Activated effector memory CD4-positive, alpha-beta T cell treated with anti-CD3 and anti-CD28 coated beads, Interleukin-2, amount 50 U/mL, for 16 hours (primary cell): ENCODE data around the gene COL27A1.

Experiments
- DNase-seq: peaks from one replicate; pipeline ENCODE4 v3.0.0-alpha.2; 2020

COL27A1 gene

DNA sequence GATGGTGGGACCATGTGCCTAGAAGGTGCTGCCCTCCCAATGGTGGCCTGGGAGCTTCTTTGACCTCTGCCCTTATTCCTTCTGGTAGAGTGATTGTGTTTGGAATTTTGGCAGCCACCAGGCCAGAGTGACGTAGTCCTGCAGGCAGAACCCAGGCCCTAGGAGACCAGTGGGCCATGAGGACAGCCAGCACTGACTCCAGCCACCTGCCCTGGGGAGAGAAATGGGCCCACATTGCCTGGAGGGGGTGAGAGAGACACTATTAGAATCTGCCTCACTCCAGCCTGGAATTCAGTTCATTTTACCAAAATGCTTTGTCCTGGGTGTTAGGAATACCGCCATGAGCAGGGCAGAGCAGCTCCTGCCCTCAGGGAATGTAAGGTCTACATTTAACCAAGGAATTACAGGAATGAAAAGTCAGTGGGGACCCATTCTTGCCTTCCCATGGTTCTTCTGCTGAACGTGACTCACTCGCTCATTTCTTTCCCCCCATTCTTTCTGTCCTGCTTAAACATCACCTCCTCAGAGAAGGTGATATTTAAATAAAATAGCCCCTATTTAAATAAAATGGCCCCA, 5.5 kb upstream of the COL27A1 start:
- no peak for DNase-seq

DNA sequence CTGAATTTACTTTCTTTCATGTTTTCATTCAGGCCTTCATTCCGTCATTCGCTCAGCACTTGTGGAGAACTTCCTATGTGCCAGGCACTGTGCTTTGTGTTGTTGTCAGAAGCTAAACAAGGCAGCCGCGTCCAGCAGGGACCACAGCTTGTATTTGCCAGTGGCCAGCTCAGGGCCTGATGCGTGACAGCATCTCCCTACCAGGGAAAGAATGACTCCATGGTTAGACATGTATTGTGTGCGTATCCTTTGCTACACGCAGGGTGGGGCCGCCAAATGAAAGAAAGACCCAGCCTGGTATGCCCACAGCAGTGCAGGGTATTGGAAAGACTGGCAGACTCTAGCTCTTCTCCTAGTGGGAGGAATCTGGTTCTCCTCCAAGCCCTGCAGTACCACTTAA, 4.7 kb upstream of the COL27A1 start:
- no peak for DNase-seq

DNA sequence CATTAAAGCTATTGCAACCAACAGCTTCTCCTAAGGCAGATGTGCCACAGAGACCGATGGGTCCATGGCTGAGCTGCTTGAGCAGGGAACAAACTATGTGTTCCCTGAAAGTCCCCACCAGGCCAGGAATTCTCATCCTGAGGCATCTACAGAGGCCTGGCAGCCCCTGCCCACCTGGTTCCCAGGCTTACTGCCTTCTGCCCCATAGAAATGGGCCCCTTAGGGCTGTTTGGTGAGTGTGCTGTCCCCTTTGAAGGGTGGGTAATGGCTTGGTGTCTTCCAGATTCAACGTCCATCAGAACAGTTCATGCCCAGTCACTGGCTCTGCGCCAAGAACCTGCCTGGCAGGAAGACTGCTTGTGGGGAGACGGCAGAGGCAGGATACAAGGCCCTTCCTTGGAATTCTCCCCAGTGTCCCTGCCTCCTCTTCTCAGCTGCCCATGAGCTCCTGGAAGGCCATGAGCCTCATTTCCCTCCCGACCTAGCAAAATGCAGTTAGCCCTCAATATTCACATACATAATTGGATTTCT, 3.8 kb upstream of the COL27A1 start:
- no peak for DNase-seq

DNA sequence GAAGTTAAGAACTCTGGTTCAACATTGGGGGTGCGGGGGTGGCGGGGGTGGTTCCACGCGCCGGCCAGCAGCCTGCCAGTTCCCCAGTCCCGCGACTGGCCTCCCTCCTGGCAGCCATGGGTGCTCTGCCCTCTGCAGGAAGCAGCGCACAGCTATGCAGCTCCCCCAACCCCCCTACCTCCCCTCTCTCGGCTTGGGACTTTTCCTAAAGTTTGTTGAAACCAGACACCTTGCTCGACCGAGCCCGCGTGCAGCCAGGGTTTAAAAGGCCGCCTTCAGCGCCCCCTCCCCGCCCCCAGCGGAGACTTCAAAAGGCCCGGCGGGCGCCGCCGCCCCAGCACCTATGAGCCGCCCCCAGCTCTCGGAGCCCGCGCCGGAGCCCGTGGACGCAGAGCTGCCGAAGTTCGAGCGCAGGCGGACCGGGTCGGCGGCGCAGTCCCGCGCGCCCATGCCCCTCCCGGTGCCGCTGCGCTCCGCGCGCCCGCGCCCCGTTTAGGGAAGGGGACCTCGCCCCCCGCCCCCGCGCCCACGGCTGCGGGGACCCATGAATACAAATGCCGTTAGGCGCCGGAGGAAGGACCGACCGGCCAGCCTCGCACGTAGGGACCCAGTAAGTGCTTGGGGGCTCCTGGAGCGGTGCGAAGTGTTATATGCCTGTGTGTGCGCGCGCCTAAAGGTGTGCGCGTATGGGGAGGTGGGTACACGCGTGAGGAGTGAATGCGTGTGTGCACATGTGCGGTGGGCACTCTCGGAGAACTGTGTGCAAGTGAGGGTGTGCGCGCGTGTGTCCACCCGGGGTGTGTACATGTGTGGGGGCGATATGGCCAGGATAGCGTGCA, 1.4 kb upstream of the COL27A1 start:
- DNase-seq: no peak

DNA sequence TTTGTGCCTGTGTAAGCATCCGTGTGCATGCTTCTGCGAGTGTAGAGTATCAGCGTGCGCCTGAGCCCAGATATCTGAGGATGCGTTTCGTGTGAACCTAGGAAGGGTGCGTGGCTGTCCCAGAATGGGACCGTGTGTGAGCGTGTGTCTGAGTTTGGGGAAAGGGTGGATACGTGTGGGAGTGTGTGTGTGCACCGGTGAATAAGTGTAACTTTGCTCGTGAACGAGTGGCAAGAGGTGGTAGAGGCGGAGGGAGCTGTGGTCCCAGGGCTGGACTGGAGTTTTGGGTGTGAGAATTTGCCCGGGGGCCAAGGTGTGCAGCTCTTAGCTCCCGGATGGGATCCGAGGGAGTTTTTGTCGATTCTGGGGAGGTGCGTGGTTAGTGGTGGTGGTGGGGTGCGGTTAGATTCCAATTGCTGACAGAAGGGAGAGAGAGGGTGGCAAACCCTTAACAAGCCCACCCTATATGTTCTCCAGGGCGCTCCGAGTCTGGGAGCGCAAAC, 686 bp upstream of the COL27A1 start:
- no peak for DNase-seq

DNA sequence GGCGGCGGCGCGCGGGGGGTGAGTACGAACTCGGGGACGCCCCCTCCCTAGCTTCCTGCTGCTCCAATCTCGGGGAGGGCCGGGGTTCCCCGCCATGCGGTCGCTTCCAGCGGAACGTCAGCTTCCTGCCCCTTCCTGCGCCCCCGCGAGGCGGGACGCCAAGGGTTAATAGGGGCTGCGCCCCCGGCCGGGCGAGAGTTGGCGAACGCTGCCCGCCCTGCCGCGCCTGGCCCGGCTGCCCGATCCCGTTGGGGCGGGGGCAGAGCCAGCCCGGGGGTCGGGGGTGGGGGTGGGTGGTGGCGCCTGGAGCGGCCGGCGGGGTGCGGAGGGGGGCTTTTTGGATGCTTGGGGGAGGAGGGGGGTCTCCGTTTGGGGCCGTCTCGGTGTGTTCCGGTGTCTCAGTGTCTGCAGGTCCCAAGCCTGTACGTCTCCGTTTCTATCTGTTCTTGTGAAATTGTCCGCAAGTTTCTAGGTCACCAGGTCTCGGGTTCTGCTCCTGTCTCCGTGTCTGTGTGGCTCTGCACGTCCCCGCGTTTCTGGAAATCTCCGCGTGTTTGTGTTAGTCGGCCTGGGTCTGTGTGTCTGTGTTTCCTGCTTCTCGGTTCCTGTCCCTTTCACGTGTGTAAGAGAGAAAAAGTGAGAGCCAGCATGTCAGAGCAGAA, 789 bp downstream of the COL27A1 start:
- DNase-seq: no peak

DNA sequence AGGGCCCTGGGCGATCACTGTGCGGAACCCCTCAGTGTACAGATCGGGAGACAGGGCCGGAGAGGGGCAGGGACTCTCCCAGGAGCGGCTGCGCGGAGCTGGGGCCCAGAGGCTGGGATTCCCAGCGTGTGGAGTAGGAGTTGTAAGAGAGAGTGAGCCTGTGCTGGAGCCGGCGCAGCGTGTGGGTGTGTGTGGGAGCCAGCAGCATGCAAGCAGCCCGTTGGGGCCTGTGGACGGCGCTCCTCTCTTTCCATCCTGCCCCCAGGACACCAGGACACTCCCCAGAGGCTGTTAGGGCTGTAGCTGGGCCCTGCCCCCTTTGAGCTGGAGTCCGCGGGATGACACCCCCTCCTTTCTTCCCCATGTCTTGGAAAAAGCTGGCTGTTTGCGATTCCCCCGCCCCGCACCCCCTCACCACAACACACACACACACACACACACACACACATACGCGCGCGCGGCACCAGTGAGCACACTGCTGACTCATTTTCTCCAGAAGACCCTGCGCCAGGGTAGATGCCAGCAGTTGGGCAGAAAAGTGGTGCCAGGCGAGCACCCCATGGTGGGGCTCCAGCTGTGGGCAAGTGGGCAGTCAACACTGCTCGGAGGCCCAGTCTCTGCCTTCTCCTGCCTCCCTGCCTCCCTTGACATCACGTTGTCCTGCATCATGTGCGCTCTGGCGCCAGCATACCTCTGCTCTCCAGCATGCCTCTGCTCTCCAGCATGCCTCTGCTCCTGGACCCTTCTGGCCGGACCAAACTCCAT, 1.5 kb downstream of the COL27A1 start:
- peak; percentile 65 for DNase-seq

DNA sequence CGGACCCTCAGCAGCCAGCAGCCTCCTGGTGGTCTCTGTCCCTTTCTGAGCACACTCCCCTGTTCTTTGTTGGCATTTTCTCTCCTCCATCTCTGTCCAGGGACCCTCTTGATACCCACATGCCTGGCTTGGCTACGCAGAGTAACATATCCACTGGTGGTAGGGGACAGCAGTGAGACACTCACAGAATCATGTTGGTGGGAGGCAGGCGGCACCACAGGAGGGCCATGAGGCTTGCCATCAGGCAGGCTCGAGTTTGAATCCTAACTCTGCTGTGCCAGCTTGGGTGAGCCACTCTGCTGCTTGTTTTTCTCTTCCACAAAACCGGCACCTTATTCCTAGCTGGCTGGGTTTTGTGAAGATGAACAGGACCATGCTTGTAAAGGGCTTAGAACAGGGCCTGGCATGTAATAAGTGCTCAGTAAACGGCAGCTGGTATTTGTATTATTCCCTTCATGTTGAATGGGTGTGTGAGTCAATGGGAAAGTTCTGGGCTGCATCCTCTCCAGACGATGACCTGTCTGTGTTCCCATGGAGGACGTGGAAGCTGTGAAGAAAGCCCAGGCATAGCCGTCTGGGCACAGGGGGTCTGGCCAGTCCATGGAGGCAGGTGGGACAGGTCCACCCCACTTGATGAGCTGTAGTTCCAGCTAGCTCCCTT, 2.3 kb downstream of the COL27A1 start:
- no peak for DNase-seq

DNA sequence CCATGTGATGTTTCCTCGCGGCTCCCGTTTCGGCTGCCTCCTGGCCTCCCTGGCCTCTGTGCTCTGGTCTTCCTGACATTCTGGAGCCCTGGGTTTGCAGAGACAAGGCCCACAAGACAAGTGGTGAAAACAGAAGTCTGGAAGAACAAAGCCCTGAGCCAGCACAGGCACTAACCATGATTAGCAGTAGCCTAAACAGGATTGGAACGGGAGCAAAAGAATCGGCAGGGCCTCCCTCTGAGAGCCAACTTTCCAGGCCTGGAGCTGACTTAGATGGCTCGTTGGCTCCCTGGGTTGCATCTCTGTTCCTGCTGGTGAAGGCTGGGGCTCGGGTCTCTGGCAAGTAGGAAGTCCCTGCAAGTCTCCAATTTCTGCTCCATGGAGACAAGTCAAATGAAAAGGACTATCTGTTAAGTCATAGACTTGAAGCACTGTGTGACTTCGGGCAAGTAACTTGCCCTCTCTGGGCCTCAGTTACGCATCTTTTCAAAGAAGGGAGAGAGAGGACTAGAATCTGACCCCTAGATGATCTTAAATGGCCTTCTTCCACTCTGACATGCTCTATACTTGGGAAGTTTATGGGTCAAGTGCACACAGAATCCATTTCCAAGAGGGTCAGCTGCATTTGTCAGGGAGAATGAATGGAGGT, 3.3 kb downstream of the COL27A1 start:
- DNase-seq: no peak

DNA sequence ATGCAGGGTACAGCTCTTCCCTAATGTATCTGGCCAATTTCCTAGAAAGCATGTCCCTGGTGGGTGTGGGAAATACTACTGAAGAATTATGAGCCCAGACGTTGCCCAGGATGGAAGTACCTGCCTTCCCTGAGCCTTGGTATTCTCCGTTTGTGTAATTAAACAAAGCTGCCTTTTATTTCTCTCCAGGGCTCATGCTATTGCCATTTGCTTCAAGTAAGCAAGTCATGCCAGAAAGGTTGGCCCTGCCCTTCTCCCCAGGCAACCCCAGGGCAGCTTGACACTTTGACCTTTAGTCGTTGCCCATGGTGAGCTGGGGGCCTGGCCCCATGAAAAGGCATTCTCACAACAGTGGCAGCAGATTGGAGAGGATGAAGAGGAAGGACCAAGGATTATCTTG, 4.4 kb downstream of the COL27A1 start:
- no peak for DNase-seq

DNA sequence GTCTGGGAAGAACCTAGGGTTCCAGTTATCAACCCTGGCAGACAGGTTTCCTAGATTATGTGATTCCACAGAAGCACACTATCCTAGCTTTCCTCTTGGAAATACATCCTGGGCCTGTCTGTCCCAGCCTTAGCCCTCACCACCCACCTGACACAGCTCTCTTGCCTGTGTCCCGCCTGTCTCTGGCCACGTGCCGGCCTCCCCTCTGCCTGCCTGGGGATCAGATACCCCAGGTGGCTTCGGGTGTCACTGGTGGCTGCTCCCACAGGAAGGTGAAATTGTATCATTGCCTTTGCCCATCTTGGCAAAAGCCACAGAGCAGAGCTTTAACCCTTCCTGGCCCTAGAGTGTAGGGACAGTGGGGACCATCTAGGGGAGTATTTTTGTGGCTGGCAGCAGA, 6.2 kb downstream of the COL27A1 start:
- no peak for DNase-seq

DNA sequence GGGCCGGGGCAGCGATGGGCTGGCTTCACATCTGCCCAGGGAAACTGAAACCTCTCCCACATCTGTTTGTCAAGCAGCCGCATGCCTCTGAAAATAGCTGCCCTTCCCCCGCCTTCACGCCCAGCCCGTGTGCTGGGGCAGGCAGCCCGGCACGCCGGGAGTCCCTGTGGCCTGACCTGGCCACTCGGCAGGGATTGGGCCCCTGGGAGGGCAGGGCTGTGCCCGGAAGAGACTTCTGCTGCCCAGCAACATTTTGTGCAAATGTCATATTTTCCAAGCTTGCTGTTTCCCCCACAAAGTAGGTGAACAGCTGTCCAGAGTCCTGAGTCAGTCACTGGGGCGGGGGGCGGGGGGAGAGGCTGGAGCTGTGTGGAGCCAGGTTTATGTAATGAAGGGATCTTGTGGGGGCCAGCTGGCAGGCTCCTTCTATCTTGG, 8.2 kb downstream of the COL27A1 start:
- DNase-seq: no peak

DNA sequence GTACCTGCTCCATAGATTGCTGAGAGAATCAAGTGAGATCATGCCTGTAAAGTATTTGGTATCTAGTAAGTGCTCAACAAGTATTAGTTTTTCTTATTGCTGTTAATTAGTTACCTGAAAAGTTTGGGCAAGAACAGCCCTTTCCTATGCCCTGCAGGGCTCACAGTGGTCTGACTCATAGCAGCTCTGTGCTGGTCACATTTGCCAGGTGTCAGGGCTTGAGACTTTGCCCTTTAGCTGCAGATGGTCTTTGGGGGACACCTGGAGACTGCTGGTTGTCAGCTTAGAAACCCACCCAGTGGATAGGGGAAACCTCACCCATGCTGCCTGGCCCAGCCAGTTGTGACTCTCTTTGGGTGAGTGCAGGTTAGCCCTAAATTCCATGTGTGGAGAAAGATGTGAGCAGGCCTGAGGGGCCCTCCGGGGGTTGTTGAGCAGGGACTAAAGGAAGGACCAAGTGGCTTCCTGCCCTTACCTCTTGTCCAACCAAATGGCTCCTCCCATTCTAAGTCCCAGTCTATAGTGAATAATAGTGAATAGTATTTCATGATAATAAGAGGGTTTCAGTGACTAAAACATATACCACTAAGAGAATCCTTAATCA, 9.0 kb downstream of the COL27A1 start:
- no peak for DNase-seq

DNA sequence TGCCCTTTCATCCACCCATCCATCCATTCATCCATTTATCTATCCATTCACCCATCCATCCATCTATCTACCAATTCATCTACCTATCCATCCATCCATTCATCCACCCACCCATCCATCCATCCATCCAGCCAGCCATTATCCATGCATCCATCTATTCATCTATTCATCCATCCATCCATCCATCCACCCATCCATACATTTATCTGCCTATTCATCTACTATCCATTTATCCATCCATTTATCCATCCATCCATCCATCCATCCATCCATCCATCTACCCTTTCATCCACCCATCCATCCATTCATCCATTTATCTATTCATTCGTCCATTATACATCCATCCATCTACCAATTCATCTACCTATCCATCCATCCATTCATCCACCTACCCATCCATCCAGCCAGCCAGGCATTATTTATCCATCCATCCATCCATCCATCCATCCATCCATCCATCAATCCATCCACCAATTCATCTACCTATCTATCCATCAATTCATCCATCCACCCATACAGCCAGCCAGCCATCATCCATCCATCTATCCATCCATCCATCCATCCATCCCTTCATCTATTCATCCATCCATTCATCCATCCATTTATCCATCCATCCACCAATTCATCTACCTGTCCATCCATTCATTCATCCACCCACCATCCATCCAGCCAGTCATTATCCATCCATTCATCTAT, 10.2 kb downstream of the COL27A1 start:
- no peak for DNase-seq

DNA sequence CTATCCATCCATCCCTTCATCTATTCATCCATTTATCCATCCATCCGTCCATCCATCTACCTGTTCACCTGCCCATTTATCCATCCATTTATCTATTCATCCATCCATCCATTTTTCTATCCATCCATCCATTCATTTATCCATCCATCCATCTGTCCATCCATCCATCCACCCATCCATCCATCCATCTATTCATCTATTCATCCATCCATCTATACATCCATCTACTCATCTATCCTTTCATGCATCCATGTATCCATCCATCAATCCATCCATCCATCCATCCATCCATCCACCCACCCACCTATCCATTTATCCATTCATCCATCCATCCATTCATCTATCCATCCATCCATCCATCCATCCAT, 10.8 kb downstream of the COL27A1 start:
- DNase-seq: no peak

DNA sequence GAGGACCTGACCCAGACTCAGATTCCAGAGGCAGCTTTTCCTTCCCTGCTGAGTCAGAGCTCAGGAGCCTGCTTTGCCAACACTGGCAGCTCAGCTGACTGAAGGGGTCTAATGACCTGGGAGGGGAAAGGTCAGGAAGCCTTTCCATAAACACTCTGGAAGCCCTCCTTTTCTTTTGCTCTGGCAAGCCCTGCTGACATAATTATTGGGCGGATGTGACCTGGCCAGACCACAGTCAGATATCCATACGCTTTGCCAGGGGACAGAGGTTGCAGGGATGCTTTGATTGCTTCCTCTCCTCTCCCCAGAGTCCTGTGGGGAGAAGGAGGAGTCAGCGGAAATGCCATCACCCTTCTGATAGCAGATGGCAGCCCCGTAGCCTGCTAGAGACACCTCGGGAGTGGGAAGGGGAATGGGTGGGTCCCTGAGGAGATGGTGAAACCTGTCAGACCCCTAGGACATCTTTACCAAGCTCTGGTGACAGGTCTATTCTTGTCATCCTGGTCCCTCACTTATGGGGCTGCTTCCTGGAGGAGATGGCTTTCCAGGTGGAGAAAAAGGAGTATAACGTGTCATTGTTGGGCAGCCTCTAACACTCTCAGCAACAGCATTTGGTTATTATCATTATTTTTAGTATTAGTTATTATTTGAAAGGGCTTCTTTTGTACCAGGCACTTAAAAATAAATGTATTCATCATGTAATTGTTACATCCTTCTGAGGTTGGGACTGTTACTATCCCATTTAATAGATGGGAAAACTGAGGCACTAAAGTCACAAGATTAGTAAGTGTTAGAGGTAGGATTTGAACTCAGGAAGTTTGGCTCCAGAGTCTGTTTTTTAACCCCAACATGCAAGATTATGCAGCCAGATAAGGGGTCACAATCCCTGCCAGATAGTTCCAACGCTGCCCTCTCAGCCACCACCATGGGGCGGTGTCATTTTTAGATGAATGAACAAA, 11.6 kb downstream of the COL27A1 start:
- no peak for DNase-seq

DNA sequence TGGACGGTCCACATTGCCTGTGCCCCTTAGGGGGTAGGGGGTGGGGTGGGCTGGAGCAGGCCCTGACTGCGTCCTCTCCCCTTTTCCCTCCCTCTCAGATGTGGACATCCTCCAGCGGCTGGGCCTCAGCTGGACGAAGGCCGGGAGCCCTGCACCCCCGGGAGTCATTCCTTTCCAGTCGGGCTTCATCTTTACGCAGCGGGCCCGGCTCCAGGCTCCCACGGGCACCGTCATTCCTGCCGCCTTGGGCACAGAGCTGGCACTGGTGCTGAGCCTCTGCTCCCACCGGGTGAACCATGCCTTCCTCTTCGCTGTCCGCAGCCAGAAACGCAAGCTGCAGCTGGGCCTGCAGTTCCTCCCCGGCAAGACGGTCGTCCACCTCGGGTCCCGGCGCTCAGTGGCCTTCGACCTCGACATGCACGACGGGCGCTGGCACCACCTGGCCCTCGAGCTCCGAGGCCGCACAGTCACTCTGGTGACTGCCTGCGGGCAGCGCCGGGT, 12.3 kb downstream of the COL27A1 start:
- no peak for DNase-seq

DNA sequence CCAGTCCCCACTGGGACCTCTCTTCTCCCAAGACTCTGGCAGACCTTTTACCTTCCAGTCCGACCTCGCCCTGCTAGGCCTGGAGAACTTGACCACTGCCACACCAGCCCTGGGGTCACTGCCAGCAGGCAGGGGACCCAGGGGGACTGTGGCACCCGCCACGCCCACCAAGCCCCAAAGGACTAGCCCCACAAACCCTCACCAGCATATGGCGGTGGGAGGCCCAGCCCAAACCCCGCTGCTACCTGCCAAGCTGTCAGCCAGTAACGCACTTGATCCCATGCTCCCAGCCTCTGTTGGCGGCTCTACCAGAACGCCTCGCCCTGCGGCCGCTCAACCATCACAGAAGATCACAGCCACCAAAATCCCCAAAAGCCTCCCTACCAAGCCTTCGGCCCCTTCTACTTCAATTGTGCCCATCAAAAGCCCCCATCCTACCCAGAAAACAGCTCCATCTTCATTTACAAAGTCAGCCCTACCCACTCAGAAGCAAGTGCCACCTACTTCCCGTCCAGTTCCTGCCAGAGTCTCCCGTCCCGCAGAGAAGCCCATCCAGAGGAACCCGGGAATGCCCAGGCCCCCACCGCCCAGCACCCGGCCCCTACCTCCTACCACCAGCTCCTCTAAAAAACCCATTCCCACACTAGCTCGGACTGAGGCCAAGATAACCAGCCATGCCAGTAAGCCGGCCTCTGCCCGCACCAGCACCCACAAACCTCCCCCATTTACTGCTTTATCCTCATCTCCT, 13.1 kb downstream of the COL27A1 start:
- no peak for DNase-seq
